ENCODE data around the gene TRABD2B.

Gene TRABD2B

DNA sequence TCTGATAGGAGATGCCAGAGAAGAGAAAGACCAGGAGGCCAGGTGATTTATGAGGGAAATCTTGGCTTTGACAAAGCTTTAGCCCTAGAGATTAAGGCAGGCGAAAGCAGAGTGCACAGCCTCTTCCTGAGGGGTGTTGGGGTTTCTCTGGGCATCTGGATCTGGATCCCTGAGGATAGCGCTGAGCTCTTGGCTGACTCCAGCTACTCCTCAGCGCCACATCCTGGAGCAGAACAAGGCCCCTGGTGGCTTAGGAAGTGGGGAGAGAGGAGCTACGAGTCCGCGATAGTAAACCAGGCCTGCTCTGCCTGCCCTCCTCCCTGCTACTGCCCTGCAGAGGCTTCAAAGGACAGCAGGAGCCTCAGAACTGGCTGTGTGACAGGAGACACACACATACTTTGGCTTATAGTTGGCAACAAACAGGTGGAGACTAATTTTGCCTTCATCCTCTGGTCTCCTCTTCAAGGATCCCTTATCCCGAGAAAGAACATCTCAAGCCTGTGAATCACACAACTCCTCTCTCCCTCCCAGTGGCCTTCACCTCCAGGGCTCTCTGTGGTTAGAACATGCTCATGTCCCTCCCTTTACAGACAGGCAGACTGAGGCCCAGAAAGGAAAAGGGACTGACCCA, 66.9 kb downstream of the TRABD2B start:
- Histone ChIP-seq H3K4me3 (ENCODE audit: low read length) (no peak overlapping the region), H3K9me3 (ENCODE audit: control insufficient read depth, low read length) (no peaks in the 10 kb centered on the region), H3K36me3 (ENCODE audit: control insufficient read depth, insufficient read depth, low read length, severe bottlenecking) (no peaks in the 10 kb centered on the region), H3K4me1 (ENCODE audit: control insufficient read depth, insufficient read depth, low read length) (peaks cover 27% of the 10 kb centered on the region), H3K9ac (ENCODE audit: low read length) (no peak overlapping the region), H3K27me3 (replicated peaks; ENCODE audit: control insufficient read depth, insufficient read depth, low read length) (no peaks in the 10 kb centered on the region)
- DNase-seq (ENCODE audit: low read depth): no peak

DNA sequence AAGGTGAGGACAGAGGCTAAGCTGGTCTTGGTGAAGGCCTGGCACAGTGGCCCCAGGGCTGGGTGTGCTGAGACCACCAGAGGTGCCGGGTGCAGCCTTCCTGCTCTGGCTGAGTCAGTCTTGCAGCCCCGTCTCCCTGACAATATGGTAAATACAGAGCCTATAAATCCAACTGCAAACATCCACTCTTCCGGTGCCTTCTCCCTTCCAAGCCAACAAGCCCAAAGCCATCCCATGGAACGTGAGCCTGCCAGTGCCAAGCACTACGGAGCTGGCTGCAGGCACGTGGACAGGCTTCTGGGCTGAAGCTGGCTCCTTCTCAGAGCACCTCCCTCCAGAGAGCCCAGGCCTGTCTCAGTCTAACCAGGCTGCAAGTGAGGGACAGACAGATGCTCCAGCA, 70.0 kb downstream of the TRABD2B start:
- Histone ChIP-seq H3K36me3 (ENCODE audit: control insufficient read depth, insufficient read depth, low read length, severe bottlenecking) (no peaks in the 10 kb centered on the region), H3K27me3 (replicated peaks; ENCODE audit: control insufficient read depth, insufficient read depth, low read length) (no peaks in the 10 kb centered on the region), H3K9ac (ENCODE audit: low read length) (no peak overlapping the region), H3K4me1 (ENCODE audit: control insufficient read depth, insufficient read depth, low read length) (peaks cover 7% of the 10 kb centered on the region), H3K9me3 (ENCODE audit: control insufficient read depth, low read length) (no peaks in the 10 kb centered on the region), H3K4me3 (ENCODE audit: low read length) (no peak overlapping the region)
- DNase-seq (ENCODE audit: low read depth): no peak

DNA sequence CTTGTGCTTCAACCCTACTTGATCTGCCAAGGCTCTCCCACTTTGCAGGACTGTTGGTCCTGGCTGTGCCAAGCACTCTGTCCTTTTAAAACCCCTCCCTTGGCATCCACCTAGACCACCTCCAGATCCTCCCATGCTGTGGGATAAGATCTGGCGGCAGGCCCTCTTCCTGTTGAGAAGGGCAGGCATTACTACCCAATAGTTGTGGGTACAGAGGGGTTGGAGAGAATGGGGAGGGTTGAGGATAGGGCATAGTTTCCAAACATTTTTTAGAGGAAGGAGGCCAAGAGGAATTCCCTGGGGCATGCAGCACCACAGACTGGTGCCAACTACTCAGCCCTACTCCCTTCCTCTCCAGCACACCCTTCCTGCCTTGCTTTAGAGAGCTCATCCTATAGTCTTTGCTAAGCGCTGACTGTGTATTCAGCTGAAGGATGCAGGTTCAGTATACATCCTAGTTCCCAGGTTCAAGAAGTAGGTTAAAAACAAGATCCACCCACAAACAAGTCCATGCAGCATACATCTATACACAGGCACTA, 70.7 kb downstream of the TRABD2B start:
- no peak for DNase-seq (ENCODE audit: low read depth)
- H3K9ac ChIP-seq (ENCODE audit: low read length): no peak overlapping the region

DNA sequence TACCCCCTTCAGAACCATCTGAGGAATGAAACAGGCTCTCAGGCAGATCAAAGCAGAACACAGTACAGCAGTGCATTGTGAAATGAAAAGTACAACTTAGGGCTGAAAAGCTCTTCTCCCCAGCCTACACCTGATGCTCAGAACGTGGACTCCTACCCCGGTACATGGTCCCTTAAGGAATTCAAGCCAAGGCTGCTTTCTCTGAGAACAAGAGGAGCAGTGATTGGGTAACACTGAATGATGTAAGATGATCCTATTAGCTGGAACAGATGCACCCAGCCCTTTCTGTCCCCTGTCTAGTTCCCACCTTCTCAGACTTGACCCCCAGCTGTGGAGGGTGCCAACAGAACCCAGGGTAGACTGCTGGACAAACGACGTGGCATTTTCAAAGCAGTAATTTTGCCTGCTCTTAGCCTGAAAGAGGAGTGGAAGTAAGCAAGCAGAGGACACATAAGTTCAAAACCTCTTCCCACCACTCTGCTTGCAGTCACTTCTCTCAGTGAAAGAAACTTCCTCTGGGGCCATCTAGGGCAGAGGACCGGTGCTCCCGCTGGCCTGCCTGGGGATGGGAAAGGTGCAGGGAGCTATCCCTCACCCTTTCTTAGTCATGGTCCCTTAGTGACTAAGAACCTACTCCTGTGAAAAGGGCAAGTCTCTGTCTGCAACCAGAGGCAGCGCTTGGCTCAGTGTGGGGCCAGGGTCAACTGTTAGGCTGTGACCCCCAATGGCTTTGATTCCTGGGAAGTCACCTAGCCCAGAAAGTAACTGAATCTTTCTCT, 72.7 kb downstream of the TRABD2B start:
- no peak for DNase-seq (ENCODE audit: low read depth)
- Histone ChIP-seq H3K9me3 (ENCODE audit: control insufficient read depth, low read length) (no peaks in the 10 kb centered on the region), H3K4me3 (ENCODE audit: low read length) (no peak overlapping the region), H3K4me1 (ENCODE audit: control insufficient read depth, insufficient read depth, low read length) (peaks cover 3% of the 10 kb centered on the region), H3K36me3 (ENCODE audit: control insufficient read depth, insufficient read depth, low read length, severe bottlenecking) (no peaks in the 10 kb centered on the region), H3K27me3 (replicated peaks; ENCODE audit: control insufficient read depth, insufficient read depth, low read length) (no peaks in the 10 kb centered on the region), H3K9ac (ENCODE audit: low read length) (no peak overlapping the region)

More for the DNA sequence above, 70.7 kb downstream of the TRABD2B start:
- H3K36me3 ChIP-seq (ENCODE audit: control insufficient read depth, insufficient read depth, low read length, severe bottlenecking): no peaks in the 10 kb centered on the region
- peaks cover 7% of the 10 kb centered on the region for H3K4me1 ChIP-seq (ENCODE audit: control insufficient read depth, insufficient read depth, low read length)
- H3K9me3 ChIP-seq (ENCODE audit: control insufficient read depth, low read length): no peaks in the 10 kb centered on the region
- no peak overlapping the region for H3K4me3 ChIP-seq (ENCODE audit: low read length)
- H3K27me3 ChIP-seq (replicated peaks; ENCODE audit: control insufficient read depth, insufficient read depth, low read length): no peaks in the 10 kb centered on the region

DNA sequence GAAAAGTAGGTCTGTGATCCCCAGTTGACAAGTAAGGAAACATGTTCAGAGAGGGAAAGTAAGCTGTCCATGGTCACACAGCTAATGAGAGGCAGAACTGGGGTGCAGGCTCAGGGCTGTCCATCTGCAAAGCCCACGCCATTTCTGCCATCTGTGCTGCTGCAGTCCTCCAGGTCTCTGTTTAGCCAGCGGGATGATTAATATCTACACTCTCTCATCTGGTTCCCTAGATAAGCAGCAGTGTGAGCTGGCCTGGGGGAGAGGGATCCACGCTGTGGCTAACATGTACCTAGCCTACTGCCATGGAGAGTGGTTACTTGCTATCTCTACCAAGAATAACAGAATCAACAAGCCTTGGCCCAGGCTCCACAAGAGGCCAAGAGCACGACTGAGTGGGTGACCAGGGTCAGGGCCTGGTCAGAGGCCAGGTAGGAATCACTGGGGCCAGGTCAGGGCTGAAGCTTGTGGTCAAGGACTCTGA, 75.2 kb downstream of the TRABD2B start:
- no peak for DNase-seq (ENCODE audit: low read depth)
- no peak overlapping the region for H3K4me3 ChIP-seq (ENCODE audit: low read length)
- no peaks in the 10 kb centered on the region for H3K36me3 ChIP-seq (ENCODE audit: control insufficient read depth, insufficient read depth, low read length, severe bottlenecking)
- no peaks in the 10 kb centered on the region for H3K9me3 ChIP-seq (ENCODE audit: control insufficient read depth, low read length)
- H3K4me1 ChIP-seq (ENCODE audit: control insufficient read depth, insufficient read depth, low read length): peaks cover 3% of the 10 kb centered on the region
- H3K9ac ChIP-seq (ENCODE audit: low read length): no peak overlapping the region
- H3K27me3 ChIP-seq (replicated peaks; ENCODE audit: control insufficient read depth, insufficient read depth, low read length): no peaks in the 10 kb centered on the region

DNA sequence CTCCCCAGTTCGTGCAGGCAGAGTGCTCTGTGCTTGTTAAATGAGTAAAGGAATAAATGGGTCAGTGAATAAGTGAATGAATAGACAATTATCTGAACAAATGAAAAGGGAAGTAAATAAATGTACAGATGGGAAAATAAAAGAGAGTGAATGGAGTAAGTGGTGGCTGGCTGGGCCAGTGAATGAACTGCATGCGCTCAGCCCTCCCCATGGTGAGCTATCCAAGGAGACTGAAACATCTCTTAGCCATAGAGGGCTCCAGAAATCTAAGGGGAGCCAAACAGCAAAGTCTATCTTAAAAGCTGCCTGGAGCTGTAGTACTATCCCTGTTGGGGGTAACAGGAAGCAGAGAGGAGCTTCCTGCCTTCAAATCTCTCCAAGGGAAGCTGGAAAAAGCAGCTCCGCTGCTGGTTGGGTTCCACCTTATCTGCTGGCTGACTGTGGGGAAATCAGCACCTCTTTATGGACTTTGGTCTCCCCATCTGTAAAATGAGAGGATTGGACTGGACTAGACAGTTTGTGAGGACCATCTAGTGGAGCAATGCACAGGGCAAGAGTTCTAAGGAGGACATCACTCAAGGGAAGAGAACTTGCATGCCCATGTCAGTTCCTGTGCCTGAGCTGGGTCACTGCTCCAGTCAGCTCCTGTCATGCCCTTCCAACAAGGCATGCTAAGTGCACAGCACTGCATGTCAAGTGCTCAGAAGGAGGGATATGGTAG, 77.9 kb downstream of the TRABD2B start:
- H3K27me3 ChIP-seq (replicated peaks; ENCODE audit: control insufficient read depth, insufficient read depth, low read length): no peaks in the 10 kb centered on the region
- no peaks in the 10 kb centered on the region for H3K36me3 ChIP-seq (ENCODE audit: control insufficient read depth, insufficient read depth, low read length, severe bottlenecking)
- H3K4me3 ChIP-seq (ENCODE audit: low read length): no peak overlapping the region
- no peaks in the 10 kb centered on the region for H3K9me3 ChIP-seq (ENCODE audit: control insufficient read depth, low read length)
- DNase-seq (ENCODE audit: low read depth): no peak
- no peaks in the 10 kb centered on the region for H3K4me1 ChIP-seq (ENCODE audit: control insufficient read depth, insufficient read depth, low read length)
- no peak overlapping the region for H3K9ac ChIP-seq (ENCODE audit: low read length)

DNA sequence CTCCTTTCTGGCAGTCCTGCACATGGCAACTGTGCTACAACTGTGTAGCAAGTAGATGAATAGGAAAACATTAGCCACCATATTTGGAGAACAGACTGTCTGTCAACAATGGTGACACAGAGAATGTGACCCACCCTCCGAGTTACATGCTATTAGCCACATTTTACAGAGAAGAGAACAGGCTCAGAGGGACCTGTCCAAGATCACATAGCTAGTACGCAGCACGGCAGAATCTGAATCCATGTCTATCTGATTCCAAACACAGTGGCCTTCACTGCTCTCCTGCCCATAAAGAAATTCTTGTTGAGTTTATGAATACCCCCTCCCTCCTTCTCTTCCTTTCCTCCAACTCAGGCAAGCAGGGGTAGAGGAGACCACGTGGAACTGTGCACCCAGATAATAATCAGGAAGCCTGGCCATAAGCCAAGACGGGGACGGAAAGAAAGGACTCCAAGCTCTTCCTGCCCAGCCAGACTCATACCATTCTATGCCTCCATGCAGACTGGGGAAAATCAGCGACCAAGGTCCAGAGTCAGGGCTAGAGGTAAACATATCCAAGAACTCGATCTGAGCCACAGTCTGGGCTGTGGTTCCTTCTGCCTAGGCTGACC, 78.8 kb downstream of the TRABD2B start:
- no peak overlapping the region for H3K9ac ChIP-seq (ENCODE audit: low read length)
- H3K4me3 ChIP-seq (ENCODE audit: low read length): no peak overlapping the region
- H3K4me1 ChIP-seq (ENCODE audit: control insufficient read depth, insufficient read depth, low read length): no peaks in the 10 kb centered on the region
- no peaks in the 10 kb centered on the region for H3K36me3 ChIP-seq (ENCODE audit: control insufficient read depth, insufficient read depth, low read length, severe bottlenecking)
- DNase-seq (ENCODE audit: low read depth): no peak
- H3K9me3 ChIP-seq (ENCODE audit: control insufficient read depth, low read length): no peaks in the 10 kb centered on the region
- no peaks in the 10 kb centered on the region for H3K27me3 ChIP-seq (replicated peaks; ENCODE audit: control insufficient read depth, insufficient read depth, low read length)

DNA sequence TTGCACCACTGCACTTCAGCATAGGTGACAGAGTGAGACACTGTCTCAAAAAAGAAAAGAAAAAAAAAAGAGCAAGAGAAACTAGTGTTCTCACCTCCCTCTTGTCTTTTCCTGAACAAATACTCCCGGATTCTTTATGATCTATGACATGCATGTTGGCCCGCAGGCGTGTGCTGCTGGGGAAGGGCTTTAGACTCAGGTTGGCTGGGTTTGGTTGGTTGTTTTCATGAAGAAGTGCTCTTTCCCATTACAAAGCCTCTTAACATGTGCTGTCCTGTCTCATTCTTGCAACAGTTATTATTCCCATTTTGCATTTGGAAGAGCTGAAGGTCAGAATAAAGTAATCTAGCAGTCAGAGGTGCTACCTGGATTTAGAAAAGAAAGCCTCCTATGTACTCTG, 79.5 kb downstream of the TRABD2B start:
- Histone ChIP-seq H3K9me3 (ENCODE audit: control insufficient read depth, low read length) (no peaks in the 10 kb centered on the region), H3K9ac (ENCODE audit: low read length) (no peak overlapping the region), H3K36me3 (ENCODE audit: control insufficient read depth, insufficient read depth, low read length, severe bottlenecking) (no peaks in the 10 kb centered on the region), H3K4me3 (ENCODE audit: low read length) (no peak overlapping the region), H3K4me1 (ENCODE audit: control insufficient read depth, insufficient read depth, low read length) (no peaks in the 10 kb centered on the region), H3K27me3 (replicated peaks; ENCODE audit: control insufficient read depth, insufficient read depth, low read length) (no peaks in the 10 kb centered on the region)
- DNase-seq (ENCODE audit: low read depth): no peak

DNA sequence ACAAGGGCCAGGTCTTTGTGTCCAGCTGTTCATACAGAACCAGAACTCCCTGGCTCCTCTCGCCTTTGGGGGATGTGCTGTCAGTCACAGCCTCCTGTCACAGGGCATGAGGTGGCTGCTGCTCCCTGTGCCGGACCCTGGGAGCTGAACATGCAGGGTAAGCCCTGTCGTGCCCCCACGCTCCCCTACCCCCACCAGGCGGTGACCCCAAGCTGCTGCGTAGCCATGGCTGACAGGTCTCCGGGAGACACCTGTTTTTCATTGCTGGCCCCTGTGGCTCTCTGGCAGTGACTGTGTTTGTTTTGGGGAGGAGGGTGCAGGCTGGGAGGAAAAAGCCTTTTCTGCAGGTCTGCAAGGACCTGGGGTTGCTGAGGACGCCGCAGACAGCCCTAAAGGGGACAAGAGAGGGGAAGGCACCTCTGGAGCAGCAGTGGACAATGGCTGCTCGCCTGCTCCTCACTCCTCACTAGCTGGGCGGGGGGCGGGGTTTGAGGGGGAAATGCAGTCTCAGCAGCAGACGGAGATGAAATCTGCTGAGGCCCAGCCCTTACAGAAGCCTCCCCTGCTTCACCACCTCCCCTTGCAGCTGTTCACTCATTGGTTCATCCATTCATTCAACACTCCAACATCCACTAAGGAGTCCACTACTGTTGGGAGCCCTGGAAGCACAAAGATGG, 81.4 kb downstream of the TRABD2B start:
- DNase-seq (ENCODE audit: low read depth): no peak

DNA sequence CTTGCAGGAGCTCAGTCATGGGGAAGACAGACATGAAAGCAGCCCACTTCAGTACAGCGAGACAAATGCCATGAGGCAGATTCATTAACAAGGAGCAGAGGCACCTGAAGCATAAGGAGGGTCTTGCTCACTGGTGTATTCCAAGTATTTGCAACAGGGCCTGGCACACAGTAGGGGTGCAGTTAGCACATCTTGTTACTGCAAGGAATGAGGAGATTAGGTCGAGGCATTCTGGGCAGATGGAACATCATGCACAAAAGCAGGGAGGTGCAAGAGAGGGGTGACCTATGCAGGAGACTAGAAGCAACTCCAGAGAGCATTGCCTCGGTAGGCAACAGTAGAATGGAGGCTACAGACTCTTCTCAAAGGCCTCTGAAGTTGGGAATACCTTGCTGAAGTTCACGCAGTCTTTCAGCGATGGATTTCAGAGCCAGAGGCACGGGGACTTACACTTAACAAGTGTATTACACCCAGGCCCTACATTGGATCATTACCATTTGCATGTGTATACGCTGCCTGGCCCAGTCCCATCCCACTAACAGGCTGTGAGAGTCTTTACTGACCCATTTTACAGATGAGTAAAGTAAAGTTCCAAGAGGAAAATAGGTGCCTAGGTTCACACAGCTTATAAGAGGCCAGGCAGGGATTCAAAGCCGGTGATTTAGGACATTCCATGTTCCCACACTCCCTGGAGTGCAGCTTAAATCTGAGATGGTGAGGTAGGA, 82.1 kb downstream of the TRABD2B start:
- DNase-seq (ENCODE audit: low read depth): no peak
- no peaks in the 10 kb centered on the region for H3K27me3 ChIP-seq (replicated peaks; ENCODE audit: control insufficient read depth, insufficient read depth, low read length)
- no peaks in the 10 kb centered on the region for H3K4me1 ChIP-seq (ENCODE audit: control insufficient read depth, insufficient read depth, low read length)
- no peak overlapping the region for H3K4me3 ChIP-seq (ENCODE audit: low read length)
- no peaks in the 10 kb centered on the region for H3K36me3 ChIP-seq (ENCODE audit: control insufficient read depth, insufficient read depth, low read length, severe bottlenecking)
- no peaks in the 10 kb centered on the region for H3K9me3 ChIP-seq (ENCODE audit: control insufficient read depth, low read length)
- no peak overlapping the region for H3K9ac ChIP-seq (ENCODE audit: low read length)

More for the DNA sequence above, 81.4 kb downstream of the TRABD2B start:
- Histone ChIP-seq H3K27me3 (replicated peaks; ENCODE audit: control insufficient read depth, insufficient read depth, low read length) (no peaks in the 10 kb centered on the region), H3K36me3 (ENCODE audit: control insufficient read depth, insufficient read depth, low read length, severe bottlenecking) (no peaks in the 10 kb centered on the region), H3K9ac (ENCODE audit: low read length) (no peak overlapping the region), H3K4me1 (ENCODE audit: control insufficient read depth, insufficient read depth, low read length) (no peaks in the 10 kb centered on the region), H3K9me3 (ENCODE audit: control insufficient read depth, low read length) (no peaks in the 10 kb centered on the region), H3K4me3 (ENCODE audit: low read length) (no peak overlapping the region)

Data from adipocyte (in vitro differentiated cells).